H9 (cell line): ENCODE results near the gene KLF11. TPM values are rescaled to one million over a fixed set of nuclear protein-coding genes. Genes with fewer than 3 reads are reported as not detected.
"Not testable (repeated sequence)": the region's sequence is repeated elsewhere in the genome, so short reads cannot be mapped to it uniquely, and the experiment has no call there.

ENCODE experiments used
- DNase-seq: peaks from one replicate; pipeline ENCODE4 v3.0.0-alpha.2; 2017
- H2AFZ ChIP-seq: one replicate; pipeline ENCODE4 v1.6.1; 2013; ENCODE audit warnings: mild to moderate bottlenecking, low read length, control low read depth, moderate library complexity
- H2AK5ac ChIP-seq: 2 replicates; pipeline ENCODE4 v1.6.1; 2013; ENCODE audit warnings: low read length, control low read depth, mixed read lengths; ENCODE audit not compliant: insufficient read length
- H2BK120ac ChIP-seq: one replicate; pipeline ENCODE4 v1.6.1; 2013; ENCODE audit warnings: low read depth, mild to moderate bottlenecking, low read length, control low read depth, inconsistent platforms; ENCODE audit not compliant: poor library complexity, severe bottlenecking
- H2BK12ac ChIP-seq: 2 replicates; pipeline ENCODE4 v1.6.1; 2013; ENCODE audit warnings: low read length, control low read depth, mixed read lengths, low read depth; ENCODE audit not compliant: insufficient read length
- H2BK15ac ChIP-seq: 2 replicates; pipeline ENCODE4 v1.6.1; 2013; ENCODE audit warnings: low read depth, low read length, control low read depth
- H2BK20ac ChIP-seq: one replicate; pipeline ENCODE4 v1.6.1; 2013; ENCODE audit warnings: low read depth, mild to moderate bottlenecking, low read length, control low read depth, inconsistent platforms; ENCODE audit not compliant: poor library complexity, severe bottlenecking
- H2BK5ac ChIP-seq: 2 replicates; pipeline ENCODE4 v1.6.1; 2013; ENCODE audit warnings: low read length, control low read depth, mixed read lengths; ENCODE audit not compliant: insufficient read length
- H3K14ac ChIP-seq: 2 replicates; pipeline ENCODE4 v1.6.1; 2013; ENCODE audit warnings: low read length, control low read depth; ENCODE audit not compliant: insufficient read depth
- H3K18ac ChIP-seq: 2 replicates; pipeline ENCODE4 v1.6.1; 2013; ENCODE audit warnings: low read depth, mild to moderate bottlenecking, mixed read lengths, low read length, control low read depth; ENCODE audit not compliant: insufficient read length
- H3K23ac ChIP-seq: 2 replicates; pipeline ENCODE4 v1.6.1; 2013; ENCODE audit warnings: low read length, control low read depth, mixed read lengths, low read depth; ENCODE audit not compliant: insufficient read length
- H3K23me2 ChIP-seq: 2 replicates; pipeline ENCODE4 v1.6.1; 2013; ENCODE audit warnings: low read depth, mild to moderate bottlenecking, mixed read lengths, low read length, control low read depth; ENCODE audit not compliant: insufficient read length, poor library complexity, severe bottlenecking
- H3K27ac ChIP-seq: 2 replicates; pipeline ENCODE4 v1.5.1; 2013; ENCODE audit warnings: low read length, control low read depth, mixed read lengths, low read depth; ENCODE audit not compliant: insufficient read length
- H3K27me3 ChIP-seq: 2 replicates; pipeline ENCODE4 v1.6.1; 2013; ENCODE audit warnings: low read length, control low read depth, inconsistent platforms; ENCODE audit not compliant: insufficient read depth
- H3K4ac ChIP-seq: 2 replicates; pipeline ENCODE4 v1.6.1; 2013; ENCODE audit warnings: low read depth, mild to moderate bottlenecking, control low read depth, inconsistent platforms, low read length, moderate library complexity
- H3K4me1 ChIP-seq: 2 replicates; pipeline ENCODE4 v1.6.1; 2013; ENCODE audit warnings: low read length, control low read depth, inconsistent platforms; ENCODE audit not compliant: insufficient read depth
- H3K4me2 ChIP-seq: 2 replicates; pipeline ENCODE4 v1.6.1; 2013; ENCODE audit warnings: low read length, control low read depth, mixed read lengths; ENCODE audit not compliant: insufficient read length, insufficient read depth
- H3K56ac ChIP-seq: 2 replicates; pipeline ENCODE4 v1.6.1; 2013; ENCODE audit warnings: low read depth, mild to moderate bottlenecking, mixed read lengths, low read length, control low read depth; ENCODE audit not compliant: insufficient read length
- H3K79me1 ChIP-seq: 2 replicates; pipeline ENCODE4 v1.6.1; 2013; ENCODE audit warnings: low read depth, mild to moderate bottlenecking, moderate library complexity, low read length, control low read depth, inconsistent platforms; ENCODE audit not compliant: insufficient read depth, poor library complexity, severe bottlenecking
- H3K79me2 ChIP-seq: 2 replicates; pipeline ENCODE4 v1.6.1; 2013; ENCODE audit warnings: low read length, control low read depth, inconsistent platforms; ENCODE audit not compliant: insufficient read depth
- H3K9ac ChIP-seq: 2 replicates; pipeline ENCODE4 v1.6.1; 2013; ENCODE audit warnings: low read length, control low read depth, mixed read lengths; ENCODE audit not compliant: insufficient read length; ENCODE audit errors: extremely low read depth
- H3K9me3 ChIP-seq: one replicate; pipeline ENCODE4 v1.6.1; 2013; ENCODE audit warnings: low read depth, low read length, inconsistent platforms; ENCODE audit not compliant: control insufficient read depth
- H3T11ph ChIP-seq: one replicate; pipeline ENCODE4 v1.6.1; 2013; ENCODE audit warnings: mild to moderate bottlenecking, low read length, control low read depth, inconsistent platforms
- H4K20me1 ChIP-seq: one replicate; pipeline ENCODE4 v1.6.1; 2013; ENCODE audit not compliant: control insufficient read depth, insufficient read length, insufficient read depth
- H4K5ac ChIP-seq: 2 replicates; pipeline ENCODE4 v1.6.1; 2013; ENCODE audit warnings: low read depth, mild to moderate bottlenecking, mixed read lengths, low read length, control low read depth; ENCODE audit not compliant: insufficient read length
- H4K8ac ChIP-seq: replicated peaks from 2 replicates; pipeline ENCODE4 v1.6.1; 2013; ENCODE audit warnings: low read length, control low read depth, mixed read lengths, low read depth; ENCODE audit not compliant: insufficient read length
- H4K91ac ChIP-seq: 2 replicates; pipeline ENCODE4 v1.6.1; 2013; ENCODE audit warnings: low read depth, mild to moderate bottlenecking, moderate library complexity, mixed read lengths, low read length, control low read depth; ENCODE audit not compliant: insufficient read length
- H3K27ac Mint-ChIP-seq, 3 experiments: 2 replicates in 2 of 3; 3 replicates in 1 of 3; pipeline ENCODE4 v1.8.0; 2020 to 2021; ENCODE audit warnings: mixed read lengths in 3 of 3, mild to moderate bottlenecking in 1 of 3, moderate library complexity in 1 of 3
- H3K27me3 Mint-ChIP-seq: 2 replicates; pipeline ENCODE4 v1.8.0; 2021; ENCODE audit warnings: low read depth, mild to moderate bottlenecking, moderate library complexity, mixed read lengths
- H3K36me3 Mint-ChIP-seq, 3 experiments: 2 replicates in 2 of 3; 3 replicates in 1 of 3; pipeline ENCODE4 v1.8.0; 2020 to 2021; ENCODE audit warnings: low read depth in 3 of 3, mixed read lengths in 3 of 3; ENCODE audit not compliant: insufficient read depth in 1 of 3
- H3K4me1 Mint-ChIP-seq, 2 experiments: 2 replicates each; pipeline ENCODE4 v1.8.0; 2020; ENCODE audit warnings: mixed read lengths in 2 of 2
- H3K4me3 Mint-ChIP-seq, 2 experiments: 2 replicates in 1 of 2; 3 replicates in 1 of 2; pipeline ENCODE4 v1.8.0; 2020 to 2021; ENCODE audit warnings: mild to moderate bottlenecking in 2 of 2, mixed read lengths in 2 of 2, moderate library complexity in 1 of 2
- H3K9me3 Mint-ChIP-seq, 2 experiments: 2 replicates in 1 of 2; 3 replicates in 1 of 2; pipeline ENCODE4 v1.8.0; 2020; ENCODE audit warnings: mild to moderate bottlenecking in 2 of 2, mixed read lengths in 2 of 2, moderate library complexity in 1 of 2
- WGBS: extraction: QIAGEN DNeasy Blood & Tissue Kit; methylation state at CpG from one replicate; pipeline ENCODE4 v1.1.7; 2013; ENCODE audit warnings: missing lambda C conversion rate, low lambda C conversion rate, mixed read lengths; ENCODE audit not compliant: insufficient read length; ENCODE audit errors: extremely low coverage; 5-methylcytosine and 5-hydroxymethylcytosine counted together
- total RNA-seq: library from RNA; stranded (reverse); gene quantifications from 2 replicates; pipeline ENCODE4 v1.2.1, GENCODE V29; 2021
- TF ChIP-seq, protein P1 (sequence below): fragments of 200-600 bp; sonication (generic); conservative IDR thresholded peaks from 3 replicates; pipeline ENCODE4 v1.8.0; 2021; ENCODE audit warnings: antibody characterized with exemption, mild to moderate bottlenecking

KLF11 gene
- total RNA-seq, 1 experiment from 2014 or later, result 15.5 TPM

DNA sequence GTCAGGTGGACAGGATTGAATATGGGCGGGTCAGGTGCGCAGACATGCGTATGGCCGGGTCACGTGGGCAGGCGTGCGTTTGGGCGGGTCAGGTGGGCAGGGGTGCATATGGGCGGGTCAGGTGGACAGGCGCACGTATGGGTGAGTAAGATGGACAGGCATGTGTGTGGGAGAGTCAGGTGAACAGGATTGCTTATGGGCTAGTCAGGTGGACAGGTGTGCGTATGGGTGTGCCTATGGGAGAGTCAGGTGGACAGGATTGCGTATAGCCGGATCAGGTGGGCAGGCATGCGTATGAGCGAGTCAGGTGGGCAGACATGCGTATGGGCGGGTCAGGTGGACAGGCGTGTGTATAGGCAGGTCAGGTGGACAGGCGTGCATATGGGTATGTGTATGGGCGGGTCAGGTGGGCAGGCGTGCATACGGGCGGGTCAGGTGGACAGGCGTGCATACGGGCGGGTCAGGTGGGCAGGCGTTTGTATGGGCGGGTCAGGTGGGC is 30.3 kb upstream of the KLF11 start:
- TF ChIP-seq, protein P1, sequence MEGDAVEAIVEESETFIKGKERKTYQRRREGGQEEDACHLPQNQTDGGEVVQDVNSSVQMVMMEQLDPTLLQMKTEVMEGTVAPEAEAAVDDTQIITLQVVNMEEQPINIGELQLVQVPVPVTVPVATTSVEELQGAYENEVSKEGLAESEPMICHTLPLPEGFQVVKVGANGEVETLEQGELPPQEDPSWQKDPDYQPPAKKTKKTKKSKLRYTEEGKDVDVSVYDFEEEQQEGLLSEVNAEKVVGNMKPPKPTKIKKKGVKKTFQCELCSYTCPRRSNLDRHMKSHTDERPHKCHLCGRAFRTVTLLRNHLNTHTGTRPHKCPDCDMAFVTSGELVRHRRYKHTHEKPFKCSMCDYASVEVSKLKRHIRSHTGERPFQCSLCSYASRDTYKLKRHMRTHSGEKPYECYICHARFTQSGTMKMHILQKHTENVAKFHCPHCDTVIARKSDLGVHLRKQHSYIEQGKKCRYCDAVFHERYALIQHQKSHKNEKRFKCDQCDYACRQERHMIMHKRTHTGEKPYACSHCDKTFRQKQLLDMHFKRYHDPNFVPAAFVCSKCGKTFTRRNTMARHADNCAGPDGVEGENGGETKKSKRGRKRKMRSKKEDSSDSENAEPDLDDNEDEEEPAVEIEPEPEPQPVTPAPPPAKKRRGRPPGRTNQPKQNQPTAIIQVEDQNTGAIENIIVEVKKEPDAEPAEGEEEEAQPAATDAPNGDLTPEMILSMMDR, result no peak
- Histone ChIP-seq H2AK5ac (no peak overlapping the region), H3K4me1 (no peaks in the 10 kb centered on the region), H3K56ac (no peak overlapping the region), H3K27me3 (no peaks in the 10 kb centered on the region), H4K5ac (no peak overlapping the region), H4K20me1 (no peaks in the 10 kb centered on the region), H3K79me1 (no peaks in the 10 kb centered on the region), H3K27ac (no peak overlapping the region), H2BK20ac (no peak overlapping the region), H3K23me2 (no peaks in the 10 kb centered on the region), H4K91ac (no peak overlapping the region), H3K9ac (no peak overlapping the region), H2AFZ (no peak overlapping the region), H3K9me3 (no peaks in the 10 kb centered on the region), H2BK12ac (no peak overlapping the region), H2BK5ac (no peak overlapping the region), H4K8ac (no peak overlapping the region), H3K4me2 (no peak overlapping the region), H2BK120ac (no peak overlapping the region), H3K23ac (no peak overlapping the region), H3K79me2 (no peaks in the 10 kb centered on the region), H3K14ac (no peak overlapping the region), H3K18ac (no peak overlapping the region), H3T11ph (no peak overlapping the region), H2BK15ac (no peak overlapping the region), H3K4ac (no peak overlapping the region)
- H3K9me3 Mint-ChIP-seq, result no peaks in the 10 kb centered on the region
- H3K36me3 Mint-ChIP-seq, result no peaks in the 10 kb centered on the region; a peak in 1 of 7 replicates
- H3K4me3 Mint-ChIP-seq, result no peak overlapping the region
- H3K27ac Mint-ChIP-seq, result no peak overlapping the region
- H3K27me3 Mint-ChIP-seq, result peaks cover 3% of the 10 kb centered on the region
- H3K4me1 Mint-ChIP-seq, result peaks cover 0 to 4% of the 10 kb centered on the region in 2 experiments; a peak in 1 of 4 replicates
- WGBS, result no CpG with 5 or more reads among the region's 29 CpGs
- no peak for DNase-seq

DNA sequence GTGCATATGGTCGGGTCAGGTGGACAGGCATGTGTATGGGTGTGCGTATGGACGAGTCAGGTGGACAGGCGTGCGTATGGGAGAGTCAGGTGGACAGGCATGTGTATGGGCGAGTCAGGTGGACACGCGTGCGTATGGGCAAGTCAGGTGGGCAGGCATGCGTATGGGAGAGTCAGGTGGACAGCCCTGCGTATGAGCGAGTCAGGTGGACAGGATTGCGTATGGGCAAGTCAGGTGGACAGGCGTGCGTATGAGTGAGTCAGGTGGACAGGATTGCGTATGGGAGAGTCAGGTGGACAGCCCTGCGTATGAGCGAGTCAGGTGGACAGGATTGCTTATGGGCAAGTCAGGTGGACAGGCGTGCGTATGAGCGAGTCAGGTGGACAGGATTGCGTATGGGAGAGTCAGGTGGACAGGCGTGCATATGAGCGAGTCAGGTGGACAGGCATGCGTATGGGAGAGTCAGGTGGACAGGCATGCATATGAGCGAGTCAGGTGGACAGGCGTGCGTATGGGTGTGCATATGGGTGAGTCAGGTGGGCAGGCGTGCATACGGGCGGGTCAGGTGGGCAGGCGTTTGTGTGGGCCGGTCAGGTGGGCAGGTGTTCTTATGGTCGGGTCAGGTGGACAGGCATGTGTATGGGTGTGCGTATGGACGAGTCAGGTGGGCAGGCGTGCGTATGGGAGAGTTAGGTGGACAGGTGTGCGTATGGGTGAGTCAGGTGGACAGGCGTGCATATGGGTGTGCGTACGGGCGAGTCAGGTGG is 29.5 kb upstream of the KLF11 start:
- H2AFZ ChIP-seq, H4K8ac ChIP-seq, H2BK15ac ChIP-seq, H3K27me3 ChIP-seq, DNase-seq, H3K4me2 ChIP-seq, H3K9me3 Mint-ChIP-seq, H3K18ac ChIP-seq, H3K56ac ChIP-seq, H3K79me1 ChIP-seq, H3K9ac ChIP-seq, H3K36me3 Mint-ChIP-seq, H3K9me3 ChIP-seq, H4K91ac ChIP-seq, H2BK120ac ChIP-seq, H3K79me2 ChIP-seq, H3K4me1 ChIP-seq, H3K4me3 Mint-ChIP-seq, H3K4me1 Mint-ChIP-seq, H4K20me1 ChIP-seq, H3K23me2 ChIP-seq, H3K23ac ChIP-seq, H3K27ac Mint-ChIP-seq, H3K4ac ChIP-seq, H2BK20ac ChIP-seq, H4K5ac ChIP-seq, H3T11ph ChIP-seq, H2BK5ac ChIP-seq, H2AK5ac ChIP-seq, H3K27me3 Mint-ChIP-seq, H3K14ac ChIP-seq, H3K27ac ChIP-seq, H2BK12ac ChIP-seq: not testable (repeated sequence)
- no CpG with 5 or more reads among the region's 43 CpGs for WGBS
